HG03103 (cell line): ENCODE data around the gene TMEM250.

ENCODE experiments used
- ATAC-seq: cut with Tn5 transposase; IDR thresholded peaks from one replicate; pipeline ENCODE4 v1.9.1; 2021; ENCODE audit warnings: low read depth; ENCODE audit not compliant: unreplicated experiment

The TMEM250 gene

GRCh38 chr9:136133191-136133958, 14.7 kb upstream of the TMEM250 start:
- no peak for ATAC-seq

GRCh38 chr9:136132512-136133050, 13.9 kb upstream of the TMEM250 start:
- ATAC-seq, result no peak

GRCh38 chr9:136131629-136132511, 13.2 kb upstream of the TMEM250 start:
- ATAC-seq, result no peak

DNA sequence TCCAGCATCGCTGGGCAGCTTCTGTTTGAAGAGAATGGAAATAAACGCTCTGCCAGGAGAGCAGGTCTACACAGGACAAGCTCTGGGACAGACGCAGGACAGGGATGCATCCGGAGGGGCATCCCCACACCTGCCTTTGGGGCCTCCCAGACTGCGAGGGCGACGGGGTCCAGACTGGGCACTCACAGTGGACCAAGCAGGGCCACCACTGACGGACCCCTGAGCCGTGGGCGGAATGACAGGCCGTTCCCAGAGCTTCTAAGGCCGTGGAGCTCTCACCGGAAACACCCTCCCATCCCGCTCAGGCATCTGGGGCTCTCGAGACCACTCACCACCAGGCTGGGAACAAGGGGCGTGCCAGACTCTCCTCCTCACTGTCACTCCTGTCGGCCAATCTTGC, 10.5 kb upstream of the TMEM250 start:
- ATAC-seq, result no peak

DNA sequence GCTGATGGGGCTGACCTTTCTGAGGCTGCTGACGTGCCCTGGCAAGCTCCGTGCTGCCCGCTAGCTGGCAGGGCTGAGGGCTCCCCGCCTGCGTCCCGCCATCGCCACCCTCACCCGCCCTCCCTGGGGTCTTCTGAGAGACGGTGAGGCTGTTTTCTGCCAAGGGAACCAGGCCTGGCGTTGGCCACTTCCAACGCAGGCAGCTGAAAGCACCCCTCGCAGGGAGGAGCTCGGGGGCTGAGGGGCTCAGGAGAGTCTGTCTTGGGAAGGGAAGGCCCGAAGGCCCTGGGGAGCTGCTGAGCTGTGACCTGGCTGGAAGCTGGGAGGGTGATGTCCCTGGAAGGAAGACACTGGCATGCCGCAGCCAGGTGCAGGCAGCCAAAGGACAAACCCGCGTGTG, 9.8 kb upstream of the TMEM250 start:
- no peak for ATAC-seq

DNA sequence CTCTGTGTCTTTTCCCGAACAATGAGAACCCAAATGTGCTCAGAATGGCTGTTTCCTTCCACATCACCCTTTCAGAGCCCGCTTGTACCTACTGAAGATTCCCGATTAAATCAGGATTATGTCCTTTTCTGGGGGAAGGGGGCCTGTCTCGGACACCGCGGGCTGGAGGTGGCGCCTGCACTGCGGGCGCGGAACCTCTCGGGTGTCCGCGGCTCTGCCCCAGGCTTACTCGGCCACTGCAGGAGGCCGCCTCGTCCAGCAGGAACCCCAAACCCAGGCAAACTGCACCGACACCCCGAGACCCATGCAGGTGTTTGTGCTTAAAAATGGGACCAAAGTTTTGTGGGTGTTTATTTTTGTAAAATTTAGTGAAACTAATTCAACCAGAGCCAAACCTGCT, 8.6 kb upstream of the TMEM250 start:
- no peak for ATAC-seq

DNA sequence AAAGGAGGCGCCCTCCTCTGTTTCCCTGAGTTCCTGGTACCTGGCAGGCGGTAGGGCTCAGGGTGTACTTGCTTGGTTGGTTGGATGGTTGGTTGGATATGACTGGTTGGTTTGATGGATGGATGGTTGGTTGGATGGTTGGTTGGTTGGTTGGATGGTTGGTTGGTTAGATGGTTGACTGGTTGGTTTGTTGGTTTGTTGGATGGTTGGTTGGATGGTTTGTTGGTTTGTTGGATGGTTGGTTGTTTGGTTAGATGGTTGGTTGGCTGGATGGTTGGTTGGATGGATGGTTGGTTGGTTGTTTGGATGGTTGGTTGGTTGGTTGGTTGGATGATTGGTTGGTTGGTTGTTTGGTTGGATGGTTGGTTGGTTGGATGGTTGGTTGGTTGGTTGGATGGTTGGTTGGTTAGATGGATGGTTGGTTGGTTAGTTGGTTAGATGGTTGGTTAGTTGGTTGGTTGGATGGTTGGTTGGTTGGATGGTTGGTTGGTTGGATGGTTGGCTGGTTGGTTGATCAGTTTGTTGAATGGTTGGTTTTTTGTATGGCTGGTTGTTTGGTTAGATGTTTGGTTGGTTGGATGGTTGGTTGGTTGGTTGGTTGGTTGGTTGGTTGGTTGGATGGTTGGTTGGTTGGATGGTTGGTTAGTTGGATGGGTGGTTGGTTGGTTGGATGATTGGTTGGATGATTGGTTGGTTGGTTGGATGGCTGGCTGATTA, 6.5 kb upstream of the TMEM250 start:
- no peak for ATAC-seq

DNA sequence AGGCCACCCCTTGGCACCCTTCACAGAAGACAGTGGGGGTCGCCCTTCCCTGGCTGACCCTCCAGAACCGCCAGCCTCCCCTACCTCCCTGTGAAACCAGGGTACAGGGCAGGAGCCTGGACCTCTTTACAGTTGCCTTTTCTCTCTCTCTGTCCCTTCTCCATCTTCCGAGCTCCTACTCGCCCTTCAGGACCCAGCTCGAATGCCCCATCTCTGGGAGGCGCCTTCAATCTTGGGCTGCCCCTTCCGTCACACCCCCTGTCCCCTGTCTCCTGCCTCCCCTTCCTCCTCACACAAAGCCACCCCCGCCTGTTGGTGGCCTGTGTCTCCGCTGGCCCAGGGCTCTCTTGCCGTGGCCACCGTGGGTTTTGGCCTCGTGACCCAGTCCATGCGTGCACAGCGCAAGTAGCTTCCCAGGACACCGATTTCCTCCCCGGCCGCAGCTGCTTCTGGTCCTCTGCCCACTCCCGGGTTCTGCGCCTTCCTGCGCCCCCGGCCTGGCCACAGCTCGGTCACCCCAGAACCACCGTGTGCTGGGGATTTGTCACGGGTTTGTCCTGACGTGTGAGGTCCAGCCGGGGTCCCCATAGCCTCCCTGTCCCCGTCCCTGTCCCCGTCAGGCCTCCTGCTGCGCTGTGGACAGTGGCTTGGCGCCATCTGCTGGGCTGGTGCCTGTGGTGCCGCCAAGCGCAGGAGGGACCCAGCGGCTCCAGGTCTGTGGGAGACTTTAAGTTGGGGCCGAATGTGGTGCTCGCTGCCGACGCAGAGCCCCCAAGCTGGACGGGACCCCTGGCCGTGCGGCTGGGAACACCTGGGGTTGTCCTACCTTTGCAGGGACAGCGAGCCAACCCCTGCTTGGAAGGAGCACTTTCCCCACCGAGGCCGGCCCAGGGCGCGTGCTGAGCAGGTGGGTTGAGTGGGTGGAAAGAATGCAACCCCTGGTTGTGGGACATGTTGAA, 4.0 kb upstream of the TMEM250 start:
- no peak for ATAC-seq

- no peak for ATAC-seq
Measured at GRCh38 chr9:136121801-136122200, 3.1 kb upstream of the TMEM250 start.

GRCh38 chr9:136120438-136120844, 1.8 kb upstream of the TMEM250 start:
- ATAC-seq, result no peak

DNA sequence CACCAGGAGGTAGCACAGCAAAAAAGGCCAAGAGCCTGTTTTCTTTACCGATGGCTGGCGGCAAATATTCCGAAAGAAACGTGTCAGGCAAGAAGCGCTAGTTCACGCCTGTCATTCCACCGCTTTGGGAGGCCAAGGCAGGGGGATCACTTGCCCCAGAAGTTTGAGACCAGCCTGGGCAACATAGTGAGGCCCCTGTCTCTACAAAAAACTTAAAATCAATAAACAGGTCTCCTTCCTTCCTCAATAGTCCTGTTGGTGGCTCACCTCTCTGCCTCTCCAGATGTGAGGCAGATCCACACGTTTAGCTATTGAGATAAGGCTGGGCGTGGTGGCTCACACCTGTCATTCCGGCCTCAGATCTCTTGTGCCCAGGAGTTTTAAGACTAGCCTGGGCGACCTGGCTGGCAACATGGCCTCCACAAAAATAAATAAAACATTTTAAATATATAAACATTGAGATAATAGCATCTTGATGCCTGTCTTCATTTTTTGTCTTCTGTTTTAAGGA, 1.3 kb upstream of the TMEM250 start:
- ATAC-seq, result no peak

GRCh38 chr9:136119061-136119882, 597 bp upstream of the TMEM250 start:
- ATAC-seq, result no peak

DNA sequence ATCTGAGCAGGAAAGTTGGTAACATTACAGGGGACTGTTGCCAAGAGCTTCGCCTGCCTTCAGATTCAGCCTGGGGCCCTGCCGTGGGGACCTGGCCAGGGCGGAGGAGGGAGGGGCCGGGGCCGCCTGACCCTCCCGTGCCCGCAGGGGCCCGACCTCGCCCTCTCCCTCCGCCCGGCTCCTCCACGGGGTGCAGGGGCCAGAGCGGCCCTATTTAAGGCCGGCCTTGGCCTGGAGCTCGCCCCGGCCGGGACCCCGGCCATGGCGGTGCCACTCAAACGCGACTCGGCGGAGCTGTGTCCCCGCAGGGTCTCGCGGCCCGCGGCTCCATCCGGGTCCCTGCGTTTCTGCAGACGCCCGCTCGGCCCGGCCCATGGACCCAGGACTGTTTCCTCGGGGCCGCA, 757 bp downstream of the TMEM250 start:
- no peak for ATAC-seq

DNA sequence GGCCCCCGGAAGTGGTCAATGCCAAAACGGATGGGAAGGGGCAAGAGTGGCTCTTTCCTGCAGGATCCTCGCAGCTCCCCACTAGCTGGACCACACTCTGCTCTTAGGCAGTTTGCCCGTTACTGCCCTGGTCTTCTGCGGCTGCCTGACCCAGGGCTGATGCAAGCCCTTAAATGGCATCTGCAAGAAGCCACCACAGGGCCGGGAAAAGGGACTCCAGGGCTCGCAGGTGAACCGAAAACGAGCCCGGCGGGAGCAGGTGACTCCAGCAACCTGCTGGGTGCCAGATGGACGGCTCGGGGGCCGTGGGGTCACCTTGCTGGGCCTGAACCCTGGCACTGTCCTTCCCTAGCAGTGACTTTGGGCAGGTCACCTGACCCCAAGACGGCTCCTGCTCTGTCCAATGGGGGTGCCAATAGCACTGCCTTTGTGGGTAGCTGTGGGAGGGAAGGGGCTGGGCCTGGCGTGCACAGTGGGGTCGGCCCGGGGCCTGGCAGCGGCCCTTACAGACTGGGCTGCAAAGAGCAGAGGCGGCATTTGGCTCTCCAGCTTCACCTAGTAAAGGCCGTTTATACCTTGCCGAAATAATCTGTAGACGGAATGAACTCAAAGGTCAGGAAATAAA, 1.3 kb downstream of the TMEM250 start:
- ATAC-seq, result no peak

- no peak for ATAC-seq
Measured at GRCh38 chr9:136116360-136117098, 2.1 kb downstream of the TMEM250 start.

DNA sequence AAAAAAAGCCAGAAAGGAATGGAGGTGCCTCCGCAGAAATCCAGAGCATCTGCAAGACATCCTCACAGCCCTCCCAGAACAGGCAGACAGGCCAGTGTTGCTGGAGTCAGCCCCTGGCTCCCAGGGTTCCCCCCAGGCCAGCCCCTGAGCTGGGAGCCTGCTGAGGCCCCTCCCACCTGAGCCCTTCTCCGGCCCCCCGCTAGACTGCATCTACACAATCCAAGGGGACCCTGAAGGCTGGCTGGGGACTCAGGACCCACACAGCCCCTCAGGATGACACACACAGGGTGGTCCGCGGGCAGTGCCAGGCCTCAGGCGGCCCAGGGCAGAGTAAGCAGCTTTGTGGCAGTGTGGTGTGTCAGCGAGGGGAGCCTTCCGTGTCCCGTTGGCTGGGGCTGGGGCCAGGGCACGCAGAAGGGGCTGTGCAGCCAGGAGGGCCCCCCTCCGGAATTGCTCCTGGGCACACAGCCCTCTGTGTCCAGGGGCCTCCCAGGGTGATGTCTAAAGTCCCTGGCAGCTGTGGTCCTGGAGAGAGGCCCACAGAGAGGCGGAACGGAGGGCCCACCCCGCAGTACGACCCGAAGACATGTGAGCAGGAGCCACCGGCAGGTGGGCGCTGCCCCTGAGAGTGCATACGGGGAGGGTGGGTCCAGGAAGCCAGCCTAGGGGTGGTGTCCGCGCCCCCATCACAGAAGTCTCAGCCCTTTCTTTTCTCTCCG, 2.9 kb downstream of the TMEM250 start:
- no peak for ATAC-seq

DNA sequence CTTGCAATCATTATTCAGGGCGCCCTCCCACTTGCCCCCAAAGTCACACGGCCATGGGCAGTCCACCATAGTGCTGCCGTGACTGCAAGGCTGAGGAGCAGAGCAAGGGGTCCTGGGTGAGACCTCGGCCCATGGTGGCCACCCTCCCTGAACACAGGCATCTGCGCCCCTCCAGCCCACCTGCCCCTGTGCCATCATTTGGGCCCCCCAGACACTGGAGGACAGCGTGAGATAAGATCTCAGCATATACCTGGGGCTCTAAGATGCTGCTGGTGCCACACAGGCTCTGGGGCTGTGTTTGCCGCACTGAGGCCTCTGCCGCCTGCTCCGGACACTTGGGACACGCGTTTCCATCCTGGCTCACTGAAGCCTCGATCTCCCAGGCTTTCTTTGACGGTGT, 3.5 kb downstream of the TMEM250 start:
- no peak for ATAC-seq
